ENCODE measurements around the gene FURIN.

Gene FURIN

DNA sequence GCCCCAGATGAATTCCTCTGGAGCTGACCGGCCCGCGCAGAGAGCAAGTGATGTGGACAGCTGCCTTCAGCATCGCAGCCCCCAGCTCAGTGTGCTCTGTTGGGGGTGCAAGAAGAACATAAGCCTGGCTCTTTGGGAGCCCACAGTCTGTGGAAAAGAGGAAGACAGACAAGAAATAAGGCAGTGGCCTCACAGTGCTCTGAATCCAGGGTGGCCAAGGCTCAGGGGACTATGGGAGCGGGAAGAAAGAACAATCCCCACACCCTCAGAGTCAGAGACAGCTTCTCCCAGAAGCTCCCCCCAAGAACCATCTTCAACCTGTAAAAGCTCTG is 64.2 kb downstream of the FURIN start:
- DNase-seq: no peak
- CTCF ChIA-PET: interaction anchor here (0.7 to 13.1 kb wide), 23 partner anchors 9 to 612 kb away, joined by 3 to 258 read pairs (median 5); partner anchors contain the start of genes MAN2A2 and RCCD1
- H3K27ac ChIP-seq (ENCODE audit: insufficient read depth in 1 of 2, low read depth in 1 of 2, low read length in 2 of 2, poor library complexity in 1 of 2, severe bottlenecking in 2 of 2): peak overlapping the region in 1 of 2 experiments; percentile 89
- WGBS (ENCODE audit: insufficient coverage): 0% methylated on average over 4 of the region's 5 CpGs
- H3K27me3 ChIP-seq (replicated peaks in 2 of 5; ENCODE audit: control insufficient read depth in 4 of 5, insufficient read depth in 5 of 5, low read length in 4 of 5): no peaks in the 10 kb centered on the region
- H3K4me3 ChIP-seq (ENCODE audit: control insufficient read depth in 1 of 7, extremely low read depth in 1 of 7, insufficient read depth in 4 of 7, low read depth in 2 of 7, low read length in 6 of 7): peak overlapping the region in 6 of 7 experiments; percentile 55 to 91 (median 86)
- POLR2A ChIA-PET: interaction anchor here (0.5 to 4.9 kb wide), 3 partner anchors 27 to 103 kb away, joined by 3 to 32 read pairs (median 4); partner anchors contain the start of gene MAN2A2
- no peaks in the 10 kb centered on the region for H3K9me3 ChIP-seq (ENCODE audit: control extremely low read depth in 1 of 5, control insufficient read depth in 4 of 5, insufficient read depth in 2 of 5, low read depth in 1 of 5, low read length in 4 of 5)
- peaks cover 3 to 8% (median 6%) of the 10 kb centered on the region in 4 experiments for H3K36me3 ChIP-seq (ENCODE audit: control insufficient read depth in 4 of 4, insufficient read depth in 4 of 4, low read length in 3 of 4)
- peaks cover 20 to 74% (median 60%) of the 10 kb centered on the region in 4 experiments for H3K4me1 ChIP-seq (ENCODE audit: control extremely low read depth in 1 of 4, control insufficient read depth in 4 of 4, insufficient read depth in 4 of 4, low read length in 3 of 4)
